Bone marrow (tissue), 2 donors: ENCODE results near the gene GLB1L2.

ENCODE experiments used
- DNase-seq, 2 donors: peaks; one replicate each; lab custom pipeline; 2025; lab: John Stamatoyannopoulos, UW

GLB1L2 gene

GRCh38 chr11:134386945-134387344 is 55.2 kb downstream of the GLB1L2 start:
- no peak for DNase-seq

GRCh38 chr11:134387501-134387900 is 55.7 kb downstream of the GLB1L2 start:
- no peak for DNase-seq

DNA sequence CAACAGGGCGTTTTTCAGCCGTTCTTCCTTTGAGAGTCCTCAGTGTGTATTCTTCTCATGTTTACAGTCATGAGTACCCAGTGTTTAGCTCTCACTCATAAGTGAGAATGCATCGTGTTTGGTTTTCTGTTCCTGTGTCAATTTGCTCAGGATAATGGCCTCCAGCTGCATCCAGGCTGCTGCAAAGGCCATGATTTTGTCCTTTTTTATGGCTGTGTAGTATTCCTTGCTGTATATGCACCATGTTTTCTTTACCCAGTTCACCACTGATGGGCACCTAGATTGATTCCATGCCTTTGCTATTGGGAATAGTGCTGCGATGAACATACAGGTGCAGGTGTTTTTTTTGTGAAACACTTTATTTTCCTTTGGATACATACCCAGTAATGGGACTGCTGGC is 56.8 kb downstream of the GLB1L2 start:
- DNase-seq: no peak

GRCh38 chr11:134389464-134390180 is 57.8 kb downstream of the GLB1L2 start:
- no peak for DNase-seq

GRCh38 chr11:134390706-134391569 is 59.1 kb downstream of the GLB1L2 start:
- DNase-seq: no peak

DNA sequence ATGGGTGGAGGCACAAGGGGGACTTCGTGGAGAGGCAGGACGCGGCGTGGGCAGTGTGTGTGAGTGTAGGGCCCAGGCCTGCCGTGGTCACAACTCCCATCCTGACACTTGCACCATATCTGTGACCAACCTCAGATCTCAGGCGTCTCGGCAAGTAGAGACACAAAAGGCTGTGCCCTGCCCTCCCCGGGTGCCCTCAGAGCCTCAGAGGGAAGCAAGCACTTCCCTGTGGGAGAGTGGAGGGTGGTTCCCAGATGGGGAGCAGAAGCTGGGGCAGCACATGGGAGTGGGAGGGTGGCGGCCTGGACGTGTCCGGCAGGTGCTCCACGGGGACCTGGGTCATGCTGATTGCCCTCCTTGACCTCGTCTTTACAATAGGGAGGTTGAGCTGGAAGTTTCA is 59.9 kb downstream of the GLB1L2 start:
- DNase-seq: no peak

GRCh38 chr11:134392953-134393615 is 61.3 kb downstream of the GLB1L2 start:
- DNase-seq: no peak

DNA sequence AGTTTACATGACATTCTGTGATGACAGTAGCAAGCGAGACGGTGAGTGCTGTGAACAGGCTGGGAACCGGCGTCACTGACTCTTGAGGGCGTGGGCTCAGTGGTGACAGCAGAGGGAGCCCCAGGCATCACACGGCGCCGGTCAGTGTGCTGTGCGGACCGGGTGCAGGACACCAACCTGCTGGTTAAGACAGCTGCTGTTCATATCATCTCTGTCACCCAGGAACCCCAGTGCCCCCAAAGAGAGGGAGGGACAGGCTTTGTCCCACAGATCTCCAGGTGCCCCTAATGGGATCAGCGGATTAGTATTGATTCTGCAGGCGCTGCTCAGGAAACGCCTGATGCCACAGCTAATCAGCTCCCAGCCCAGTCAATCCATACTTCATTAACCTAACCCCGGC is 61.9 kb downstream of the GLB1L2 start:
- no peak for DNase-seq

DNA sequence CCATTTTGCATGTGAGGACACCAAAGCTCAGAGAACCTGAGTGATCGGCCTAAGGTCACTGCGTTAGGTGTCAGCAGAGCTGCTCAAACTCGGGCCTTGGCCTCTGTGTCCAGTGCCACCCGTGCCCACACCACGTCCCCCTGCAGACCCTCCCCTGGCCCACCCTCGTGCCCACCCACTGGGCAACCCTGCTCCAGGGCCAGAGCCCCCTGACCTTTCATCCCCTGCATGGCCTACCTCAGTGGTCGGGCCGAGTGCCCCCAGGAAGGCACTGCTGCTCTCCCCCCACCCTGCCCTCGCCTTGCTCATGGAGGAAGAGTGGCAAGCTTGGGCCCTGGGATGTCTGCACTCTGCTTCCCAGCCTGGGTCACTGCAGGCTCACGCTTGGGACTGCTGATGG is 62.5 kb downstream of the GLB1L2 start:
- DNase-seq: no peak

DNA sequence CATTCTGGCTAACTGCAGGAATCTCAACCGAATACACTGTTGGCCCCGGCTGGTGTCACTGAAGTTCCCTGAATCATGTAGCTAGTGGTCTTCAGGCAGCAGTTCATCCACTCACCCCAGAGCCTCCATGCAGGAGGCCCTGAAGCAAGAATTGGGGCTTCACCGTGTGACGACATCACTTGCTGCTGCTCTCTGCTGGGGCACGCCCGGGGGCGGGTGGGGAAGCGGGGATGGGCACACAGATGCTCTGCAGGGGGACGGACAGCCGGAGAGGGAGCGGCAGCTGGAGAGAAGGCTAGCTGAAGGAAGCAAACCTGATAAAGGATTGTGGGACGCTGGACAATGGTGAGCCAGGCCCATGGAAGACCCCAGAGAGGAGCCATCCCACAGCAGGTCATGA is 63.2 kb downstream of the GLB1L2 start:
- no peak for DNase-seq

- no peak for DNase-seq
Measured at GRCh38 chr11:134397304-134398078, 65.7 kb downstream of the GLB1L2 start.

GRCh38 chr11:134398079-134398444 is 66.3 kb downstream of the GLB1L2 start:
- no peak for DNase-seq

- no peak for DNase-seq
Measured at GRCh38 chr11:134398644-134399292, 67.0 kb downstream of the GLB1L2 start.

- DNase-seq: no peak
Measured at GRCh38 chr11:134399293-134399654, 67.5 kb downstream of the GLB1L2 start.

GRCh38 chr11:134399996-134400395 is 68.2 kb downstream of the GLB1L2 start:
- no peak for DNase-seq

- no peak for DNase-seq
Measured at GRCh38 chr11:134401825-134402809, 70.3 kb downstream of the GLB1L2 start.

- no peak for DNase-seq
Measured at GRCh38 chr11:134402910-134403309, 71.1 kb downstream of the GLB1L2 start.

DNA sequence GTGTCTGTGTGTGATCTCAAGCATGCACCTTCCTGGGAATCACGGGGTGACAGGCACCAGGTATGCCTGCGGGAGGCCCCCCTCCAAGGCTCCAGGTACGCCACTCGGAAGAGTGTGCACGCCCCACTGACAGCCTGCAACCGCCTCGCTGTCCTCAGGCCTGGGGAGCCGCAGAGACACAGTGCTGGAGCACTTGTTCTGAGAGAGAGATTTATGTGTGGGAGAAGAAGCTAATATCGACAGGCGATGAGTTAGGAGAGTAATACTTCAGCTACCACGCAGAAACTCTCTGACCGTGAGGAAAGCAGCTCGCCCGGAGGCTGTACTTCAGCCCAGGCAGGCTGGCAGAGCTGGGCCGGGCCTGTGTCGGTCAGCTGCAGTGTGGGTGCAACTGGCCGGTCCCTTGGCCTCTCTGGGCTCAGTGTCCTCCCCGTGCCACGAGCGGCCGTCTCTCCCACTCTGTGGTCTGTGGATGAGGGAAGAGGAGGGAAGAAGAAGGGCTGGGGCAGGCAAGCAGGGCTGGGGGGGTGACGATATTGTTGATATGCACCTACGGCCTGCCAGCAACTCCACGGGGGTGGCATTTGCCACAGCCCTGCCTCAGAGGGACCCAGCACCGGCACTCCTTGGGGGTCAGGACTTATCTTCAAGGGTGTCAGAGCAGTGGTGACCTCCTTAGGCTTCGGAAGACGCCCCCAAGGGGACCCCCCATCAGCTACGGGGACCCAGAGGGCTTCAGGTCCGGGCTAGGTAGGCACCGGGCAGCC is 73.0 kb downstream of the GLB1L2 start:
- no peak for DNase-seq

- no peak for DNase-seq
Measured at GRCh38 chr11:134405436-134405835, 73.6 kb downstream of the GLB1L2 start.

- no peak for DNase-seq
Measured at GRCh38 chr11:134405841-134406240, 74.1 kb downstream of the GLB1L2 start.
